Measurements from ENCODE around the gene TUT4. TPM values are rescaled to one million over a fixed set of nuclear protein-coding genes. Genes with fewer than 3 reads are reported as not detected.

The TUT4 gene
- total RNA-seq, 2 donors from 2014 or later, result 108 to 120 TPM

DNA sequence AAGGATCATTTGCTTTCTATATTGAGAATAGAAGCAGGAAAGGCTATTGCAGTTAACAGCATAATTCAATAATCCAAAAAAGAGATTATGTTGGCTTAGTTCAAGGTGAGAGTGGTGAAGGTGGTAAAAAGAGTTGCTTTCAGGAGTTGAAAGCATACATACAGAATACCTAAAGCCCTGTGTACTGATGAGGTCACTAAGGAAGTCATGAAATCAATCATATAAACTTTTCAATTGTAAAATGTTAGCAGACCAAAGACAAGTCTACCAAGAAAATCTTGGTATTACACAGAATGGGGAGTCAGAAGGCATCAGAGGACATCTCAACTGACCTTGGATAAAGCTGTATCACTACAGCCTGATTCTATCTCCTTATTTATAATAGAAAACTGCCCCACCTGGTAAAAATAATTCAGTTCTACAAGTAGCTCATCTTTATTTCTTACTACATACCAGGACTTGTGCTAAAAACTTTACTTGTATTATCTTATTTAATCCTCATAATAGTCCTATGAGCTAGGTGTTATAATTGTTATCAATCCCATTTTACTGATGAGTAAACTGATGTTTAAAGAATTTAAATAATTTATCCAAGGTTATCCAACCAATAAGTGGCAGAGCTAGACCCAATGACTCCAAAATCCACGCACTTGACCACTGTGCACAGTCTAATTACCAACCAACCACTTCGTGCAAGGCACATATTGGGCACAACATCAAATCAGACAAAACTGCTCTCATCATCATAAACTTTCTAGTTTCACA, 40.9 kb downstream of the TUT4 start:
- Mint-ChIP-seq H3K27ac (no peak overlapping the region), H3K27me3 (ENCODE audit: low read depth) (no peaks in the 10 kb centered on the region), H3K9me3 (no peaks in the 10 kb centered on the region), H3K36me3 (ENCODE audit: insufficient read depth in 2 of 2) (peaks cover 4 to 13% of the 10 kb centered on the region in 2 donors), H3K4me1 (ENCODE audit: low read depth) (peaks cover 28% of the 10 kb centered on the region), H3K4me3 (peak overlapping the region in 1 of 2 donors; percentile 16)
- ATAC-seq (replicated peaks in 1 of 2) (peak; percentile 98), DNase-seq (no peak)

DNA sequence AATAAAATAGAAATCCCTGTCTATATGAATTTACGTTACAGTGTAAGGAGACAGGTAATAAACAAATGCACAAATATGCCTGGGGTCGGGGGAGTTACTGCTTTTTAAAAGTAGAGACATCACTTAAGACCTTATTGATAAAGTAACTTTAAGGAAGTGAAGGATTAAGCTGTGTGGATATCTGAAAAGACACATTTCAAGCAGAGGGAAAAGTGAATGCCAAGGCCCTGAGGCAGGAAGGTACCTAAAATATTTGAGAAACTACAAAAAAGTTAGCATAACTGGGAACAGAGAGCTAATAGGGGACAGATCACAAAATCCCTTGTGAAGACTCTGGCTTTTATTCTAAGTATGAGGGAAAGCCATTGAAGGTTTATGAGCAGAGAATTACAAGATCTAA, 41.5 kb downstream of the TUT4 start:
- Mint-ChIP-seq H3K9me3 (no peaks in the 10 kb centered on the region), H3K4me1 (ENCODE audit: low read depth) (peaks cover 22% of the 10 kb centered on the region), H3K36me3 (ENCODE audit: insufficient read depth in 2 of 2) (peaks cover 4 to 17% of the 10 kb centered on the region in 2 donors), H3K4me3 (no peak overlapping the region), H3K27ac (peak overlapping the region; percentile 3), H3K27me3 (ENCODE audit: low read depth) (no peaks in the 10 kb centered on the region)
- DNase-seq (no peak), ATAC-seq (replicated peaks in 1 of 2) (peak in 1 of 2 donors; percentile 15)

- H3K27ac Mint-ChIP-seq, result peak overlapping the region; percentile 51
- no peak for ATAC-seq (replicated peaks in 1 of 2)
- no peaks in the 10 kb centered on the region for H3K27me3 Mint-ChIP-seq (ENCODE audit: low read depth)
- H3K4me1 Mint-ChIP-seq (ENCODE audit: low read depth), result peaks cover 9% of the 10 kb centered on the region
- H3K9me3 Mint-ChIP-seq, result no peaks in the 10 kb centered on the region
- H3K4me3 Mint-ChIP-seq, result no peak overlapping the region
- H3K36me3 Mint-ChIP-seq (ENCODE audit: insufficient read depth in 2 of 2), result peaks cover 3 to 19% of the 10 kb centered on the region in 2 donors
- DNase-seq, result no peak
Observed at GRCh38 chr1:52506920-52507546, 45.9 kb downstream of the TUT4 start.

- no peak for DNase-seq
- no peak for ATAC-seq (replicated peaks in 1 of 2)
Observed at GRCh38 chr1:52506349-52506748, 46.5 kb downstream of the TUT4 start.

GRCh38 chr1:52504720-52505119, 48.2 kb downstream of the TUT4 start:
- DNase-seq, result no peak
- no peaks in the 10 kb centered on the region for H3K27me3 Mint-ChIP-seq (ENCODE audit: low read depth)
- no peaks in the 10 kb centered on the region for H3K4me1 Mint-ChIP-seq (ENCODE audit: low read depth)
- no peak overlapping the region for H3K27ac Mint-ChIP-seq
- no peak overlapping the region for H3K4me3 Mint-ChIP-seq
- H3K36me3 Mint-ChIP-seq (ENCODE audit: insufficient read depth in 2 of 2), result peaks cover 2 to 18% of the 10 kb centered on the region in 2 donors
- ATAC-seq (replicated peaks in 1 of 2), result no peak
- no peaks in the 10 kb centered on the region for H3K9me3 Mint-ChIP-seq

More at GRCh38 chr1:52506349-52506748, 46.5 kb downstream of the TUT4 start:
- Mint-ChIP-seq H3K36me3 (ENCODE audit: insufficient read depth in 2 of 2) (peaks cover 3 to 19% of the 10 kb centered on the region in 2 donors), H3K4me1 (ENCODE audit: low read depth) (peaks cover 2% of the 10 kb centered on the region), H3K27ac (peak overlapping the region; percentile 51), H3K9me3 (no peaks in the 10 kb centered on the region), H3K4me3 (no peak overlapping the region), H3K27me3 (ENCODE audit: low read depth) (no peaks in the 10 kb centered on the region)

DNA sequence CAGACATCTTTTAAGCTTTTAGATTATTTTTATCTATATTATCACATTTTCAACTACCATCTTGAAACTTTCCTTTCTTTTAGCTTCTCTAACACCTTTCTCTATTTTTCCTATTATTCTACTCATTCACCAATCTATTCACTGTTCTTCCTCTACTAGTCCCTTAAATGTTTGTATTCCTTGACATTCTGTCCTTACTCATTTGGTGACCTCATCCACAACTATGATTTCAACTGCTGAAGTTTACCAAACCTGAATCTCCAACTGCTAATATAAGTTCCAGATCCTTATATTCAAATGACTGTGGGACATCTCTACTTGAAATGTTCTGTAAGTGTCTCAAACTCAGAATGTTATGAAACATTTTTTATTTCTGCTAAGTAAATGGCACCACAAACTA, 49.2 kb downstream of the TUT4 start:
- Mint-ChIP-seq H3K27ac (peak overlapping the region; percentile 12), H3K36me3 (ENCODE audit: insufficient read depth in 2 of 2) (peaks cover 2 to 15% of the 10 kb centered on the region in 2 donors), H3K4me1 (ENCODE audit: low read depth) (no peaks in the 10 kb centered on the region), H3K4me3 (no peak overlapping the region), H3K27me3 (ENCODE audit: low read depth) (no peaks in the 10 kb centered on the region), H3K9me3 (no peaks in the 10 kb centered on the region)
- no peak for ATAC-seq (replicated peaks in 1 of 2)
- DNase-seq, result no peak

GRCh38 chr1:52502789-52503188, 50.1 kb downstream of the TUT4 start:
- Mint-ChIP-seq H3K4me3 (no peak overlapping the region), H3K36me3 (ENCODE audit: insufficient read depth in 2 of 2) (peaks cover 2 to 13% of the 10 kb centered on the region in 2 donors), H3K27ac (no peak overlapping the region), H3K27me3 (ENCODE audit: low read depth) (no peaks in the 10 kb centered on the region), H3K9me3 (no peaks in the 10 kb centered on the region), H3K4me1 (ENCODE audit: low read depth) (no peaks in the 10 kb centered on the region)
- DNase-seq (no peak), ATAC-seq (replicated peaks in 1 of 2) (no peak)

DNA sequence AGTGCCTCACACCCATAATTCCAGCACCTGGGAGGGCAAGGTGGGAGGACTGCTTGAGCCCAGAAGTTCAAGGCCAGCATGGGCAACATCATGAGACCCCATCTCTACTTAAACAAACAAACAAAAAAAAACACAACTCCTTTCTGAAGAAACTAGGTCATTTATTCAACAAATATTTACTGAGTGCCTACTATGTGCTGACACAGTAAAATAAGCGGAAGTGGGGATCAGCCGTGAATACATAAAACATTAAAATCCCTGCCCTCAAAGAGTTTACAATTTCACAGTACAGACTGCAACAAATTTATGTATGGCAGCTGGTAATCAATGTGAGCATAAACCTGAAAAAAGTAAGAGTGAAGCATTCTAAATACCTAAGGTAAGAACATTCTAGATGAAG, 65.3 kb downstream of the TUT4 start:
- Mint-ChIP-seq H3K9me3 (no peaks in the 10 kb centered on the region), H3K4me3 (no peak overlapping the region), H3K4me1 (ENCODE audit: low read depth) (no peaks in the 10 kb centered on the region), H3K36me3 (ENCODE audit: insufficient read depth in 2 of 2) (peaks cover 0 to 9% of the 10 kb centered on the region in 2 donors), H3K27ac (no peak overlapping the region), H3K27me3 (ENCODE audit: low read depth) (no peaks in the 10 kb centered on the region)
- no peak for DNase-seq
- ATAC-seq (replicated peaks in 1 of 2), result no peak

- no peak for ATAC-seq (replicated peaks in 1 of 2)
- Mint-ChIP-seq H3K9me3 (no peaks in the 10 kb centered on the region), H3K36me3 (ENCODE audit: insufficient read depth in 2 of 2) (peaks cover 0 to under 1% of the 10 kb centered on the region in 2 donors), H3K27me3 (ENCODE audit: low read depth) (no peaks in the 10 kb centered on the region), H3K4me3 (no peak overlapping the region), H3K4me1 (ENCODE audit: low read depth) (no peaks in the 10 kb centered on the region), H3K27ac (no peak overlapping the region)
- no peak for DNase-seq
Observed at GRCh38 chr1:52482326-52483004, 70.4 kb downstream of the TUT4 start.

- Mint-ChIP-seq H3K4me3 (no peak overlapping the region), H3K36me3 (ENCODE audit: insufficient read depth in 2 of 2) (peaks cover 2 to 4% of the 10 kb centered on the region in 2 donors), H3K27ac (no peak overlapping the region), H3K4me1 (ENCODE audit: low read depth) (no peaks in the 10 kb centered on the region), H3K9me3 (no peaks in the 10 kb centered on the region), H3K27me3 (ENCODE audit: low read depth) (no peaks in the 10 kb centered on the region)
- ATAC-seq (replicated peaks in 1 of 2), result no peak
- DNase-seq, result no peak
Observed at GRCh38 chr1:52479076-52479475, 73.8 kb downstream of the TUT4 start.

DNA sequence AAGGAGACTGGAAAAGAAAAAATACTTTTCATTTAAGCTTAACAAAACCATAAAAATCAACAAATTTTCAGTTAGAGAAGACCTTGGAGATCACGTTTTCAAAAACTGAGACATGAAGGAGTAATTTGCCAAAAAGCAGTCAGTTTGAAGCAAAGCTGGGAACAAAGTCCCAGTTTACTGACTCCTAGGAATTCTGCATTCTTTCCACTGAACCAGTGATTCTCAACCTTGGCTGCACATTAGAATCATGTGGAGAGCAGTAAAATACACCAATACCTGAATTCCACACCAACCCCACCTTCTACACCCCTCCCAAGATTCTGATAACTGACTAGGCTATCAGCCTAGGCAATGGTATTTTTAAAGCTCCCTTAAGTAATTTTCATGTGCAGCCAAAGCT, 75.0 kb downstream of the TUT4 start:
- Mint-ChIP-seq H3K4me3 (no peak overlapping the region), H3K27me3 (ENCODE audit: low read depth) (no peaks in the 10 kb centered on the region)
- DNase-seq, result no peak

DNA sequence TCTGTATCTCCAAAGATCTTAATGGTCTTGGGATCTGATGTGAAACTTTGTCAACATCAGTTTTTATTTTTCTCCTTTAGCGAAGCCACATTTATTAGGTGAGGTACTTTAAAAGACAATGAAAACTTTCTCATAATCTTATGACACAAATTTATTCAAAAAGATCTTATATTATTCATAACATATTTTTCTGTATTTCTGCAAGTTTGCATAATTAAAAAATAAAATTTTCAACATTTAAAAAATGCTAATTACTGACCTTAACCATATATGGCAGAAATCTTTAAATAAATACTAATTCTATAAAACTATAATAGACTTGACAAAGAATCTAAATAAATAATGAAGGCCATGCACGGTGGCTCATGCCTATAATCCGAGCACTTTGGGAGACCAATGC, 75.9 kb downstream of the TUT4 start:
- Mint-ChIP-seq H3K4me3 (no peak overlapping the region), H3K36me3 (ENCODE audit: insufficient read depth in 2 of 2) (peaks cover 2 to 4% of the 10 kb centered on the region in 2 donors), H3K27ac (no peak overlapping the region), H3K9me3 (no peaks in the 10 kb centered on the region), H3K4me1 (ENCODE audit: low read depth) (peaks cover 5% of the 10 kb centered on the region), H3K27me3 (ENCODE audit: low read depth) (no peaks in the 10 kb centered on the region)
- ATAC-seq (replicated peaks in 1 of 2), result no peak
- no peak for DNase-seq

More for the DNA sequence above, 75.0 kb downstream of the TUT4 start:
- H3K27ac Mint-ChIP-seq, result no peak overlapping the region
- H3K36me3 Mint-ChIP-seq (ENCODE audit: insufficient read depth in 2 of 2), result peaks cover 2 to 4% of the 10 kb centered on the region in 2 donors
- ATAC-seq (replicated peaks in 1 of 2), result no peak
- peaks cover 5% of the 10 kb centered on the region for H3K4me1 Mint-ChIP-seq (ENCODE audit: low read depth)
- H3K9me3 Mint-ChIP-seq, result no peaks in the 10 kb centered on the region

GRCh38 chr1:52474807-52475206, 78.1 kb downstream of the TUT4 start:
- no peak overlapping the region for H3K27ac Mint-ChIP-seq
- peaks cover 2 to 9% of the 10 kb centered on the region in 2 donors for H3K36me3 Mint-ChIP-seq (ENCODE audit: insufficient read depth in 2 of 2)
- H3K4me1 Mint-ChIP-seq (ENCODE audit: low read depth), result peaks cover 5% of the 10 kb centered on the region
- H3K9me3 Mint-ChIP-seq, result no peaks in the 10 kb centered on the region
- no peak overlapping the region for H3K4me3 Mint-ChIP-seq
- DNase-seq (no peak), ATAC-seq (replicated peaks in 1 of 2) (no peak)
- H3K27me3 Mint-ChIP-seq (ENCODE audit: low read depth), result no peaks in the 10 kb centered on the region

Data from activated T-cell treated with anti-CD3 and anti-CD28 coated beads, Interleukin-2, amount 50 U/mL, for 72 hours (primary cell).